C4-2B (cell line): ENCODE results near the gene PRKCE.

ENCODE experiments used
- ZFX ChIP-seq: fragments of 450-650 bp; IDR thresholded peaks from 2 replicates; pipeline ENCODE4 v1.6.1; 2017
- TF ChIP-seq, protein P1 (sequence below): fragments of 450-650 bp; conservative IDR thresholded peaks from 2 replicates; pipeline ENCODE4 v1.5.1; 2017; ENCODE audit warnings: mild to moderate bottlenecking

DNA sequence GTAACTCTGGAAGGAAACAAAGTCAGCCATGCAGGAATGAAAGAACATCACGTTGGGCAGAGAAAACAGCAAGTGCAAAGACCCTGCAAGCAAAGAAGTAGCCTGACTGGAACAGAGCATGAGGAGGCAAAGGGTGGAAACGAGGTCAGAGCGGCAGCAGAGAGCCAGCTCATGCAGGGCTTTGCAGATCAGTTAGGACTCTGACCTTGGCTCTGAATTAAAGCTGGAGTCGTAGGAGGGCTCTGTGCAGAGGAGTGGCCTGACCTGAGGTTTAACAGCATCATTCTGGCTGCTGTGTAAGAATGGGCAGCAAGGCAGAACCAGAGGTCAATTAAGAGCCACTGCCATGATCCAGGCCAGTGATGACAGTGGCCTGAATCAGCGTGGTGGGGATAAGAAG lies 220.7 kb downstream of the PRKCE start:
- TF ChIP-seq, protein P1, sequence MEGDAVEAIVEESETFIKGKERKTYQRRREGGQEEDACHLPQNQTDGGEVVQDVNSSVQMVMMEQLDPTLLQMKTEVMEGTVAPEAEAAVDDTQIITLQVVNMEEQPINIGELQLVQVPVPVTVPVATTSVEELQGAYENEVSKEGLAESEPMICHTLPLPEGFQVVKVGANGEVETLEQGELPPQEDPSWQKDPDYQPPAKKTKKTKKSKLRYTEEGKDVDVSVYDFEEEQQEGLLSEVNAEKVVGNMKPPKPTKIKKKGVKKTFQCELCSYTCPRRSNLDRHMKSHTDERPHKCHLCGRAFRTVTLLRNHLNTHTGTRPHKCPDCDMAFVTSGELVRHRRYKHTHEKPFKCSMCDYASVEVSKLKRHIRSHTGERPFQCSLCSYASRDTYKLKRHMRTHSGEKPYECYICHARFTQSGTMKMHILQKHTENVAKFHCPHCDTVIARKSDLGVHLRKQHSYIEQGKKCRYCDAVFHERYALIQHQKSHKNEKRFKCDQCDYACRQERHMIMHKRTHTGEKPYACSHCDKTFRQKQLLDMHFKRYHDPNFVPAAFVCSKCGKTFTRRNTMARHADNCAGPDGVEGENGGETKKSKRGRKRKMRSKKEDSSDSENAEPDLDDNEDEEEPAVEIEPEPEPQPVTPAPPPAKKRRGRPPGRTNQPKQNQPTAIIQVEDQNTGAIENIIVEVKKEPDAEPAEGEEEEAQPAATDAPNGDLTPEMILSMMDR, result no peak
- no peak for TF ChIP-seq ZFX
